GM21529 (cell line): ENCODE results near the gene RINT1.
"Not testable (repeated sequence)": the region's sequence is repeated elsewhere in the genome, so short reads cannot be mapped to it uniquely, and the experiment has no call there.

ENCODE experiments used
- ATAC-seq: cut with Tn5 transposase; IDR thresholded peaks from one replicate; pipeline ENCODE4 v1.9.1; 2021; ENCODE audit not compliant: unreplicated experiment

RINT1 gene

DNA sequence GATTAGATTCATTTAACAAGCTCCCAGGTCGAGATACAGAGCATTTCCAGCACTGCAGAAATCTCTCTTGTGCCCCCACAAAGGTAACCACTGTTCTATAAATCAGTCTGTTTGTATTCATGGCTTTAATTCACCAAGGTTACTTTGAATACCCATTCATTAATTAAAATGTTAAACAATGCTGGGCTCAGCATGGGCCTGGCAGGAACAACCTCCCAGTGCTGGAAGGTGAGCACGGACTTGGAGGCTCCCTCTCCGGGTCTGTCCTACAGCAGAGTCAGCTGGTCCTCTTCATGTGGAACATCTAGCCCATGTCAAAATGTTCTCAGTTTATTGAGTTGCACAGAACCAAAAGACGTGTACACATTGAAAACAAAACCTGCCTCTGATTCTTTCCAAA lies 64.9 kb downstream of the RINT1 start:
- no peak for ATAC-seq

DNA sequence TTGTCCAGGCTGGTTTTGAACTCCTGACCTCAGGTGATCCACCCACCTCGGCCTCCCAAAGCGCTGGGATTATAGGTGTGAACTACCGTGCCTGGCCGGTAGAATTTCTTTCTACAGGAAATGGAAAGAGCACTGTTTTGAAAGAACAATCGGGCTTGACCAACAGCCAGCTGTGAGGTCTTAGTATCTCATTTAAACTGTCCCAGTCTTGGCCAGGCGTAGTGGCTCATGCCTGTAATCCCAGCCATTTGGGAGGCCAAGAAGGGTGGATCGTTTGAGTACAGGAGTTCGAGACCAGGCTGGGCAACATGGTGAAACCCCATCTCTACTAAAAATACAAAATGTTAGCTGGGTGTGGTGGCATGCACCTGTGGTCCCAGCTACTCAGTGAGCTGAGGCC lies 67.1 kb downstream of the RINT1 start:
- ATAC-seq, result not testable (repeated sequence)

DNA sequence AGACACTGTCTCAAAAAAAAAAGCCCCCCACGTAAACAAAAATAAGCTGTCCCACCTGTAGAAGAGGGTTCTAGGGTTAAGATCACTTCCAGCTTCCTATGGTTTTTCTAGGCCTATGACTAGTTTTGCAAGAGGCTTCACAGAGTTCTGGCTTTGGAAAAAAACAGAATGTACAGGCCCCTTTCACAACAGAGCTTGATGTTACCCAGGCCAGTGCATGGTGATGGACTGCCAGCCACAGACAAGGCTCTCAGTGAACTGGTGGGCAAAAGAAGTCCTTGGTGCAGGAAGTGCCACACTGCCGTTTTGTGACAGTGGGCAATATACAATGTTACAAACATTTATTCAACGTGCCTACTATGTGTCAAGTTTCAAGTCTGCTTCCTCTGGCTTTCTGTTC lies 67.5 kb downstream of the RINT1 start:
- ATAC-seq, result no peak

DNA sequence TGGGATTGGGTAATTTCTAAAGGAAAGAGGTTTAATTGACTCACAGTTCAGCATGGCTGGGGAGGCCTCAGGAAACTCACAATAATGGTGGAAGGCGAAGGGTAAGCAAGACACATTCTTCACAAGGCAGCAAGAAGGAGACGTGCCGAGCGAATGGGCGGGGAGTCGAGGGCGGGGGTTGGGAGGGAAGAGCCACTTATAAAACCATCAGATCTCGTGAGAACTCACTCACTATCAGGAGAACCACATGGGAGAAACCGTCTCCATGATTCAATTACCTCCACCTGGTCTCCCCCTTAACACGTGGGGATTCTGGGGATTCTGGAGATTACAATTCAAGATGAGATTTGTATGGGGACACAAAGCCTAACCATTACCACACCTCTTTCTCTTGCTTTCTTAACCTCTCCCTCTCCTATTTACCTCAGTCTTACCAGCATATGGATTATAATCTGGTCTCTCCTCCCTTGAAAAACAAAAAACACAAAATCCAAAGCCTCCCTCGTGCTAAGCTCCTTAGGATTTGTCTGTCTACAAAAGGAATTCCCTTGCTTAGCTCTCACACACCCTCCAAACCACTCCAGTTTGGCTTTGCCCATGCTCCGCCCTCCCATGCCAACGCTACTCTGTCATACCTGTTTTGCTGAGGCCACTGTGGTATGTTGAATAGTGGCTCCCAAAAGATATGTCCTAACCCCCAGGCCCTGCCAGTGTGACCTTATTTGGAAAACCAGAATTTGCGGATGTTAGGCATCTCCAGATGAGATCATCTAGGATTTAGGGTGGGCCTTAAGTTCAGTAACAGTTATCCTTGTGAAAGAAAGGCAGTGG lies 68.9 kb downstream of the RINT1 start:
- no peak for ATAC-seq

DNA sequence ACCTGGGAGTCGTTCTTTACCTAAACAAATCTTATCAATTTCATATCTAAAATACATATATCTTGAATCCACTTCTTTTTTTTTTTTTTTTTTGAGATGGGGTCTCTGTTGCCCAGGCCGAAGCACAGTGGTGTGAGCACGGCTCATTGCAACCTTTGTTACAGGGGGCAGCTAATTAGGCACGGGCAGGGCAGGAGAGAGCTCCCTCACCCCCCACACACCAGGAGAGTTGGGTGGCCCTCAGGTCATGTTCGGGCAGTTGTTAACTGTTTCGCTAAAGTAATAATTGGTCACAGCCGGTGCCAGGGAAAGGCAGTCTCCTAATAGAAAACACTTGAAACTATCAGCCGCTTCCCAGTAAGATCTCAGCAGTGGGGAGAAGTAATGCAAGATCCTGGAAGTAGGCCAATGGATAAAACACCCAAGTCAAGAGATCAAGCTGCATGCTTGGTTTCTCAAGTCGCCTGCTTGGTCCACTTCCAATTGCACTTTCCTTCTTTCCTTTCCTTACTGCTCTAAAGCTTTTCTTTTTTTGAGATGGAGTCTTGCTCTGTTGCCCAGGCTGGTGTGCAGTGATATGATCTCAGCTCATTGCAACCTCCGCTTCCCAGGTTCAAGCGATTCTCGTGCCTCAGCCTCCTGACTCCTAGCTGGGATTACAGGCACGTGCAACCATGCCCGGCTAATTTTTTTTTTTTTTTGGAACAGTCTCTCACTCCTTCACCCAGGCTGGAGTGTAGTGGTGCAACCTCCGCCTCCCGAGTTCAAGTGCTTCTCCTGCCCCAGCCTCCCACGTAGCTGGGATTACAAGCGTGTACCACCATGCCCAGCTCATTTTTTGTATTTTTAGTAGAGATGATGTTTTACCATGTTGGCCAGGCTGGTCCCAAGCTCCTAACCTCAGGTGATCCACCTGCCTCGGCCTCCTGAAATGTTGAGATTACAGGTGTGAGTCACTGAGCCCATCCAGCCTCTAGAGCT lies 70.6 kb downstream of the RINT1 start:
- no peak for ATAC-seq

DNA sequence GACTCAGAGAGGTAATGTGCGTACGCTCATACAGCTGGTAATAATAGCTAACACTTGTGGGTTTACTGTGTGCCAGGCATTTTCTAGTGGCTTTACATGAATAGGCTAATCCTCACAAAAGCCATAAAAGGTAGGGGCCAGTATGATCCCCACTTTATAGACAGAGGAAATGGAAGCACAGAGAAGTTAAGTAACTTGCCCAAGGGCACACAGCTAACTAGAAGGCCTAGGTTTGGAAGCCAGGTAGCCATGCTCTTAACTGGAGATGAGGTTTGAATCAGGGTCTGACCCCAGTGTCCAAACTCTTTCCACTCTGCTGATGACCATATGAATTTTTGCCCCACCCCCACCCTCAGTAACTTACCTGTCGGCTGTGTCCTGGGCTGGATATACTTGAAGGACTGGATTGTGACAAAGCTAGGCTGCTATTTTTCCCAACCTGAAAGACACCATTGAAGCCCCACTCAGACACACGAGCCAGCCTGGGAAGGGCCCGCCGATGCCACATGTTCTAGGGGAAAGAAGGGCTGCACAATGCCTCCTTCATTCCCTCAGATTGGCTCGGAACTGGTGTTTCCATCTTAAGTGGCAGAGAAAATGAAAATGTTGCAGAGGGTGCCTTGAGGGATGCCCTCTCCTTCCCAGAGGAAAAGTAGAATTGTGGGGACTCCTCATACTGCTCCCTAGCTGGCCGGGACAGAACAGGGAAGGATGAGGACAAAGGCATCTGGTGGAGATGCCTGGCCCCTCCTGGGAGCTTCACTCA lies 78.3 kb downstream of the RINT1 start:
- ATAC-seq, result no peak

DNA sequence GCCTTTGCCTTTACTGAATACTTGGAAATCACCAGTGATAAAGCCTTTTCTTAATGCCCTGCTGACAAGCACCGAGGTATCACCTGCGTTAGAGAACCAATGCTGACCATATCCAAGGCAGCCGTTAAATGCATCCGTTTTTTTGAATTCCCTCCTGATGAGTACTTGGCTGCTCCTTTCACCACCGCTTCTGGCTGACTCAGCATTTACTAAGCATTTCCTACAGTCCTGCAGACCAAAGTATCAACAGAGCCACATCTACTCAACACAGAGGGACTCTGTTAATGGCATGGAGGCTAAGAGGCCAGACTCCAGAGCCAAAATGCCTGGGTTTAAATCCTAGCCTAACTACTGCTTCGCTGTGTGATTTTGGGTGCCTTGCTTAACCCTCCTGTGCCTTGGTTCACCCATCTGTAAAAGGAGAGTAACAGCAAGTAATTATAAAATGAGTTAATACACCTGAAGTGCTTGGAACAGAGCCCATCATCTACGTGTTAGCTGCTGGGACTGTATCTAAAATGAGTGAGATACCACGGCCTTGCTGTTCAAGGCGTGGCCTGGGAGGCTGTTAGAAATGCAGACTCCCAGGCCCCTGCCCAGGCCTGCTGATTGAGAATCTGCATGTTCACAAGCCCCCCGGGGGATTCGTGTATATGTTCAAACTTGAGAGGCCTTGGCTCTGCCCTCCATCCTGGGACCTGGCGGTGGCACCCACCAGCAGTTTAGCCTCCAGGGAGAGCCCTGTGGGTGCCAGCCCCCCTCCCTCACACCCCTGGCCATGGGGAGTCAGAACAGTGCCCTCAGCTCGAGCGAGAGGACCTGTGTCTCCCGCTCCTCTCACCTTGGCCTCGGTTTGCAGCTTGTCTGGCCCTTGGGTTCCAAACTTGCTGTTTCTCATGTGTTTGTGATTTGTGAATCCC lies 80.1 kb downstream of the RINT1 start:
- no peak for ATAC-seq

DNA sequence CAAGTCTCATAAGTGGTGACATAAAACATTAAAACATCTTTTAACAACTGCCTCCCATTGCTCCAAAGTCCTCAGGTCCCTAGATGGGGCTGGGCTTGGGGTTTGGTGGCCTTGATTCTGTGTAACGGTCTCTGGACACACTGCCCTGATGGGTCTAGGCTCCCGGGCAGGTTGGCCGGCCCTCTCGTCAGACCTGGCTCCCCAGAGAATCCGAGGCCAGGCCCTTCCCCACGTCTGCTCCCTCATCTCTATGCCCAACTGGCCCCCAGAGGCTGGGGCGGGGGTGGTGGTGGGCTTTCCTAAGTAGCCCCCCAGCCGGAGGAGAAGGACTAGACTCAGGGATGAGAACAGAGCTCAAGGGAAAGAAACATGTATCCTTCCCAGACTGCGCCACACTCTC lies 80.8 kb downstream of the RINT1 start:
- no peak for ATAC-seq

DNA sequence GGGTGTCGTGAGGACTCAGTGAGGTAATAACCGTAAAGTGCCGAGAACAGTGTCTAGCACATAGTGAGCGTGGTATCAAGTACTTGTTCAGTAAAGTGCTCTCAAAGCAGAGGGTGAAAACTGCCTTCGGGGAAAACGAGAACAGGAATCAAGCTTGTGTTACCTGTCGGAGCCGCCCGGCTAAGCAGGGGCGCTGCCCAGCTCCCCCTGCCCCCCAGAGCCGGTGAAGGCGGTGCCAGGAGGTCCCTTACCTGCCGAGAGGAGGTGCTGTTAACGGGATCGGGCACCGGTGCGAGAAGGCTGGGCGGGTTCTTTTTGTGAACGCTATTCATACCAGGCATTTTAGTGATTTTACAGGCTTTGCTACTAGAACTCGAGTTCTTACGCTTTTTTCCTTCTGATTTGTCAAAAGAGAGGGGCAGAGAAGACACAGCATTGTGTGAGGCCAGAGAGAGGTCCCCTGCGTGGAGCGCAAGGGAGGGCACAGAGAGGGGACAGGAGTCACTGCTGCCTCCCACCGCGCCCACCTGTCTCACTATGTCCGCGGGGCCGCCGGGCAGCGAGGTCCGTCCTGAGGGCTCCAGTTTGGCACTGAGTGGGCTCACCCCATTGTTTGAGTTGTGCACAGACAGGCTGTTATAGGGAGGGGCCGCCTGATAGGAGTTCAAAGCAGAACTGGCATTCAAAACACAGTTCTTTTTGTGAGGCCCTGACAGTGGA lies 81.8 kb downstream of the RINT1 start:
- ATAC-seq, result no peak

DNA sequence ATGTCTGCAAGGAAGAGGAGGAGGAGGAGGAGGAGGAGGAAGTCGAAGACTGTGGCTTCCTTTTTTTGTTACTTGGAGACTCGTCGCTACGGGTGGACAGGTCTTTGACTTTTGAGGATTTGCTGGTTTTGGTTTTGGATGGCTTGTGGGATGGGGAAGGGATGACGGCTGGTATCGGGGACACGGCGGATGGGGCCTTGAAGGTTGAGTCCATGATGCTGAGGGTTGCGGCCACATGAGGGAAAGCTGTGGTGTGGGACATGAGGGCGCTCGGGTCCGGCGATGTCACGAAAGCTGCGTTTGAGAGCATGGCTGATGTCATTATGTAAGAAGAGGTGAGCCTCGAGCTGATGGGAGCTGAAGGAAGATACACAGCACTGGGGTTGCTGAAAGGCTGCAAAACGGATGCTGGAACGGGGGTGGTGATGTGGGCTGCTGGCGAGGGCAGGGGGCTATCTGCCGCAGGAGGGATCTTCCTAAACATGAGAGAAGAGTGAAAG lies 82.4 kb downstream of the RINT1 start:
- ATAC-seq, result no peak
